ENCODE results near the gene SLC29A4. TPM values are rescaled to one million over a fixed set of nuclear protein-coding genes. Genes with fewer than 3 reads are reported as not detected.

The SLC29A4 gene
- polyA plus RNA-seq, 3 donors = 0.21 to 0.29 (median 0.26) TPM

GRCh38 chr7:5296015-5296610 is 13.4 kb downstream of the SLC29A4 start:
- peaks cover 8 to 23% (median 13%) of the 10 kb centered on the region in 7 donors for H3K9me3 Mint-ChIP-seq
- 18% methylated on average over 11 of the region's 29 CpGs for WGBS (ENCODE audit: insufficient coverage)
- TF ChIP-seq CTCF (IDR thresholded peaks at IDR 0.05) = no peak
- no peak overlapping the region for H3K4me3 ChIP-seq (replicated peaks in 1 of 3; ENCODE audit: low read depth in 2 of 3, low read length in 3 of 3)
- H3K4me3 Mint-ChIP-seq = peak overlapping the region; percentile 72 to 89
- no peak overlapping the region for H3K27ac Mint-ChIP-seq
- peaks cover 0 to 6% of the 10 kb centered on the region in 2 donors for H3K36me3 Mint-ChIP-seq
- intact Hi-C loops (cut with micrococcal nuclease) = no loop called here
- H3K4me2 ChIP-seq (replicated peaks; ENCODE audit: extremely low read depth, low read length, poor library complexity, severe bottlenecking) = peak overlapping the region; percentile 11
- no peak overlapping the region for H3K9ac ChIP-seq (ENCODE audit: insufficient read depth, low read length, poor library complexity, severe bottlenecking)
- no peaks in the 10 kb centered on the region for H3K36me3 ChIP-seq (replicated peaks in 1 of 2; ENCODE audit: control insufficient read depth in 1 of 2, insufficient read depth in 2 of 2, low read length in 2 of 2)
- H3K4me1 Mint-ChIP-seq = peaks cover 11% of the 10 kb centered on the region
- peaks cover 38 to 46% (median 40%) of the 10 kb centered on the region in 3 donors for H3K27me3 Mint-ChIP-seq (ENCODE audit: low read depth in 3 of 3)
- DNase-seq = no peak
- H2AFZ ChIP-seq (ENCODE audit: insufficient read depth, low read depth, low read length, poor library complexity, severe bottlenecking) = peak overlapping the region; percentile 50
- peaks cover 11 to 15% of the 10 kb centered on the region in 2 donors for H3K9me3 ChIP-seq (replicated peaks in 1 of 2; ENCODE audit: control insufficient read depth in 1 of 2, insufficient read depth in 1 of 2, low read length in 2 of 2)
- no peak overlapping the region for H3K27ac ChIP-seq (ENCODE audit: low read depth in 1 of 2, low read length in 2 of 2)
- no peaks in the 10 kb centered on the region for H3K79me2 ChIP-seq (ENCODE audit: insufficient read depth, low read length)
- peaks cover 9 to 13% of the 10 kb centered on the region in 2 donors for H3K4me1 ChIP-seq (ENCODE audit: control insufficient read depth in 1 of 2, insufficient read depth in 2 of 2, low read length in 2 of 2)
- H3K27me3 ChIP-seq (ENCODE audit: control insufficient read depth in 2 of 2, insufficient read depth in 2 of 2, low read length in 2 of 2) = peaks cover 2 to 26% of the 10 kb centered on the region in 2 donors
- no peaks in the 10 kb centered on the region for H4K20me1 ChIP-seq (ENCODE audit: insufficient read depth, low read length)

GRCh38 chr7:5296611-5297226 is 14.0 kb downstream of the SLC29A4 start:
- Mint-ChIP-seq H3K4me1 (peaks cover 11% of the 10 kb centered on the region), H3K36me3 (peaks cover 0 to 6% of the 10 kb centered on the region in 2 donors), H3K9me3 (peaks cover 9 to 23% (median 13%) of the 10 kb centered on the region in 7 donors), H3K4me3 (peak overlapping the region; percentile 66 to 88), H3K27ac (no peak overlapping the region), H3K27me3 (ENCODE audit: low read depth in 3 of 3) (peaks cover 36 to 47% (median 42%) of the 10 kb centered on the region in 3 donors)
- H3K4me3 ChIP-seq (replicated peaks in 1 of 3; ENCODE audit: low read depth in 2 of 3, low read length in 3 of 3) = peak overlapping the region in 1 of 3 experiments; percentile 56
- H4K20me1 ChIP-seq (ENCODE audit: insufficient read depth, low read length) = no peaks in the 10 kb centered on the region
- H3K9ac ChIP-seq (ENCODE audit: insufficient read depth, low read length, poor library complexity, severe bottlenecking) = no peak overlapping the region
- peaks cover 11 to 15% of the 10 kb centered on the region in 2 donors for H3K9me3 ChIP-seq (replicated peaks in 1 of 2; ENCODE audit: control insufficient read depth in 1 of 2, insufficient read depth in 1 of 2, low read length in 2 of 2)
- peak overlapping the region; percentile 56 for H2AFZ ChIP-seq (ENCODE audit: insufficient read depth, low read depth, low read length, poor library complexity, severe bottlenecking)
- H3K79me2 ChIP-seq (ENCODE audit: insufficient read depth, low read length) = no peaks in the 10 kb centered on the region
- peaks cover 2 to 26% of the 10 kb centered on the region in 2 donors for H3K27me3 ChIP-seq (ENCODE audit: control insufficient read depth in 2 of 2, insufficient read depth in 2 of 2, low read length in 2 of 2)
- H3K4me1 ChIP-seq (ENCODE audit: control insufficient read depth in 1 of 2, insufficient read depth in 2 of 2, low read length in 2 of 2) = peaks cover 9 to 13% of the 10 kb centered on the region in 2 donors
- peak overlapping the region; percentile 56 for H3K4me2 ChIP-seq (replicated peaks; ENCODE audit: extremely low read depth, low read length, poor library complexity, severe bottlenecking)
- H3K36me3 ChIP-seq (replicated peaks in 1 of 2; ENCODE audit: control insufficient read depth in 1 of 2, insufficient read depth in 2 of 2, low read length in 2 of 2) = no peaks in the 10 kb centered on the region
- intact Hi-C loops (cut with micrococcal nuclease) = no loop called here
- DNase-seq = peak; percentile 4 to 20 (median 13)
- H3K27ac ChIP-seq (ENCODE audit: low read depth in 1 of 2, low read length in 2 of 2) = no peak overlapping the region
- TF ChIP-seq CTCF (IDR thresholded peaks at IDR 0.05) = no peak
- WGBS (ENCODE audit: insufficient coverage) = 0% methylated on average over 19 of the region's 48 CpGs
